HG03196 (cell line): Measurements from ENCODE around the gene SLIRP.
"Not testable (repeated sequence)": the region's sequence is repeated elsewhere in the genome, so short reads cannot be mapped to it uniquely, and the experiment has no call there.

Experiments
- ATAC-seq: cut with Tn5 transposase; IDR thresholded peaks from one replicate; pipeline ENCODE4 v1.9.1; 2021; ENCODE audit not compliant: unreplicated experiment

SLIRP gene

DNA sequence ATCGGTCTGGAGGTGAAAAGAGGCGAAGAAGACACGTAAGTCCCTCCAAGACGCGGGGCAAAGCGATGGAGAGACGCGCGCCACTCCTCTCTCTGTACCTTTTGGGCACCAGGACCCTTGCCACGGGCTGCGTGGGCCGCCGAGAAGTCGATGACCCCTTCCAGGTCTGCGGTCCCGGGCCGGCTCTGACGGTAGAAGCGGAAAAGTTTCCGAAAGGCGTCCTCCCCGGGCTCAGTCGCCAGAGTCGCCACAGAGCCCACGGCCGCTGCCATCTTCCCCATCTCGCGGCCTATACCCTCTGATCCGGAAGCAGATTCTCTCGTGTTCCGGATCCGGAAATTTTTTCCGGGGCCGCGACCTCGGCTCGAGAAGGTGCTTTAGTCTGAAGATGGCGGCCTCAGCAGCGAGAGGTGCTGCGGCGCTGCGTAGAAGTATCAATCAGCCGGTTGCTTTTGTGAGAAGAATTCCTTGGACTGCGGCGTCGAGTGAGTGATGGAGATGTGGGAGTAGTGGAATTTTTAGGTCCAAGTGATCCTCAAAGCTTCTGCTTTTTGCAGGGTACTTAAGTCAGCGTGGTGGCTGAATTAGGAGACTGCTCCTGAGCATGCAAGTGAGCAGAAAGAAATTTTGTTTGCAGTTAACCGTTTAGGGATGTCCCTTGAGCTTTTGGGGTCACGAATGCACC is at the start of gene SLIRP, which contains the start of gene ALKBH1:
Gene SLIRP (plus strand): TSS at position 380 of the 685 bp plus-strand sequence. CDS start 9 bp downstream, at position 389.
Gene ALKBH1 (minus strand): TSS at position 300 of the 685 bp plus-strand sequence. CDS start 19 bp downstream, at position 281.
- peak; percentile 95 for ATAC-seq

DNA sequence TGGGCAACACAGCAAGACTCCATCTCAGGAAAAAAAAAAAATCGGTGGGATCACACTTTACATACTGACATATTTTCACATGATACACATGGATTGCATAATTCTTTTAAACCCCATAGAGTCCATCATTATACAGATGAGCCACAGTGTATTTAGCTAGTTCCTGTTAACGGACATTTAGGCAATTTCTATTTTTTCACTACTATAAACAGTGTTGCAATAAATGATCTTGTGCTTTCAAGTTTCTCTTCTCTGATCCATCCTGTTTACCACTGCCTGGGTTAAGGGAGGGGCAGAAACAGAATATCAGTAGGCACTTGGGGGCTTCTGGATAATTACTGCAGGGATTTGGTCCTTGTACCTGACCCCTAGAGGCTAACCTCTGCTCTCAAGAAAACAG is 48.1 kb upstream of the SLIRP start:
- no peak for ATAC-seq

GRCh38 chr14:77660754-77661153 is 47.1 kb upstream of the SLIRP start:
- ATAC-seq, result no peak

GRCh38 chr14:77661562-77661961 is 46.3 kb upstream of the SLIRP start:
- not testable (repeated sequence) for ATAC-seq

DNA sequence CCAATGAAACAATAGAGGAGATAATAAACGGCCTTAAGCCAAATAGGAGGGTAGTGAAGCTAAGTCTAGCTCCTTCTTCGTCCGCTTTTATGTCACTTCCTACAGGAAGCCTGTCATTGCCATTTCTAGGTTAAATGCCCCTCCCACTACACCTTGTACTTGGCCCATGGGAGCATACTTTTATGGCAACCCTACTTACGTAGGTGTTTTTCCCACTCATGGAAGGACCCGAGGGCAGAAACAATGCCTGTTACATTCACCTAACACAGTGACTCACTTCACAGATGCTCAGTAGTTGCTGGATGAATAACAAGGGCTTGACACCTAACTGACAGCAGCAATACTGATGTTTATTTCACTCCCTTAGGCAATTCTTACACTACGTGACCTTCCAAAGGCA is 44.6 kb upstream of the SLIRP start:
- no peak for ATAC-seq

GRCh38 chr14:77667331-77667730 is 40.6 kb upstream of the SLIRP start:
- no peak for ATAC-seq

GRCh38 chr14:77673193-77673592 is 34.7 kb upstream of the SLIRP start:
- no peak for ATAC-seq

- no peak for ATAC-seq
These were observed 33.0 kb upstream of the SLIRP start for GRCh38 chr14:77674931-77675330.

DNA sequence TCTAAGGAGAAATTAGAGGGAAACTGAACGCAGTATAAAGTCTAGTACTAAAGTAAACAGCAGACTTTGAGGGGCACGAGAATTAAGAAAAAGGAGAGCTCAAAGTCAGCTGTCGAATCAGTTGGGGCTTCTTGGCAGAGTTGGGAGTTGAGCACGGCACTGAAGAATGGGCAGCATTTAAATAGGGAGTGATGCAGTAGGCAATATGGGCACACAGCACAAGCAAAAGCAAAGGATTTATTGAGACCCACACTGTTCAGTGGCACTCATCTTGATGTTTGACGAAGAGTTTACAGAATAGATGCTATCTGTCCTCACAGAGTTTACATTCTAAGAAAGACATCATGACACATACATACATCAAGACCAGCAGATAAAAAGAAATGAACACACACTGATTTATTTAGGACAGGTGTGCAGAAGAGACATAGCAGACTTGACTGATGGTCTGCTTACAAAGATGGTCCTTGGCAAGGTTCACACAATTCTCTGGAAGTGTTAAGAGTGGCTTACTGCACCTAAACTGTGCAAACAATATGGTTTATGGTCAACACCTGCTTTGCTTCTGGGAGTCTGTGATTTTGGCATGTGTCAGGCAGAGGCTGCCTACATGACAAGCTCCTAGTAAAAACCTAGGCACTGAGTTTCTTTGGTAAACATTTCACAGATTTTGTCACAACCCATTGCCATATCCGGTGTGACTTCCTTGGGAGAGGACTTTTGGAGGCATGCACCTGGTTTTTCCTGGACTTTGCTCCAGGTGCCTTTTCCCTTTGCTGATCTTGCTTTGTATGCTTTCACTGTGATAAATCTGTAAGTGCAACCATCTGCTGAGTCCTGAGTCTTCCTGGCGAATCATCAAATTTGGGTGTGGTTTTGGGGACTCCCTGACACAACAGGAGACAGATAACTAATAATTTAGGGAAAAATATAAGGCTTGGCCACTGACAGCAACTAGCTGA is 26.4 kb upstream of the SLIRP start:
- ATAC-seq, result no peak

DNA sequence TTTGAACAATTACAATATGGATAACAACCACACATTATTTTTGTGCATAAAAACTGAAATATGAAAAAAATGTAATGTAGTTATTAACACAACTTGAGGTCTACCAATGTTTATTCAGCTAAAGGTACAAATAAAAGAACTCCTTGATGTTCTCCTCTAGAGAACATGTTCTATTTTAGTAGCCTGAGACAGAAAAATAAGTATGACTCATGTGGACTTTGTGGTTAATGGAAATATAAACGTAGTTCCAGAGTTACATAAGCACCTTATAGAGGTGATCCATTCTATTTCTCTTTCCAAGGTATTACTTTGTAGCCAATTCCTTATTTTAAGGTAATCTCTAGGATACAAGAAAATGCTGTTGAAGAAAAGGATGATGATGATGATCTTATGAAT is 25.7 kb upstream of the SLIRP start:
- ATAC-seq, result no peak

DNA sequence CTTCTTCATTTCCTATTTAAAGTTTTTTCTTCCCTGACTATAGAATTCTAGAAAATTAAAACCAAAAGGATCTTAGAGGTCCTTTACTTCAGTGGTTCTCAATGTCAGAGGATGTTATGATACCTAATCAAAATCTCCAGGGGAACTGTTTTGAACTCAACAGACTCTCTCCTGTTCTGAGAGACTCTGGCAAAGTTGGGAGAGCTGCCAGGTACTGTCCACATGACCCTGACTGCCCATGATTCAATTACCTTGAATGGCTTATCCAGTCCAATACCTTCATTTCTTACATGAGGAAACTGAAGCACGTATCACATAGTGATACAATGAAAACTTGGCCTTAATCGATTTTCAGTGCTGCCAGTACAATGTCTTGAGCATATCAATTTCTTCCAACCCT is 16.6 kb upstream of the SLIRP start:
- ATAC-seq, result no peak

GRCh38 chr14:77707355-77707723 is 564 bp upstream of the SLIRP start:
- ATAC-seq, result peak; percentile 15

GRCh38 chr14:77708749-77709148 is 846 bp downstream of the SLIRP start:
- no peak for ATAC-seq

- no peak for ATAC-seq
These were observed 1.5 kb downstream of the SLIRP start for GRCh38 chr14:77709412-77709811.

DNA sequence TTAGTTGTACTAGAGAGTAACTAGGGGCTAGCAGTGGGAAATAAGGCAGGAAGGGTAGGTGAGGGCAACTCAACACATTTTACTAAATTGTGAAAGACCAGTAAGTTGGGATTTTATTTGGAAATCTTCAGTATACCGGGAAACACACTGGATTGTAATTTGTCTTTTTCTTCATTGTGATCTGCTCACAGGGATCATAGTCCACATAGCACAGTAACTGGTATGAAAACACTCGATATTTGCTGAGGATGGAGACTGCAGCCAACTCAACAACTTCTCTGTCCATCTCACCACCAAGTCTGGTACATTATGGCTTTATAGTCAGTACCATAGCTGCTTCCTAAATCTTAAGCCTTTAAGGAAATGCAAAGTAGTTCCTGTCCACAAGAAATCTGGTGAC is 2.5 kb downstream of the SLIRP start:
- no peak for ATAC-seq

DNA sequence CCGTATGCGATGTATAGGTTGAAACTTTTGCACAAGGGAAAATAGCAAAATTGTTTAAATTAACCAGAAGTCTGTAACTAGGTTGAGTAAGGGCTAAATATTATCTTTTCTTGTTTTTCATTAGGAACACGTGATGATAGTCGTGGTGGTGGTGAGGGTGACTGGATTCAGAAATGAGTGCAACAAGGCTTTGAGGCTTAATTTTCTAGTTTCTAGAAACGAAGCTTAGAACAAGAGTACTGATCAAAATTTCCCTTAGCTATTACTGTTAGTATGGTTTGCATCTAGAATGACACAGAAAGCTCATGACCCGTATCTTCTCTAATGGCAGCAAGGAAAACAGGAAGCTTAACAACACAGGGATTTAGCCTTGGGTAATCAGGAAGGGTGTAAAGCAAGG is 7.0 kb downstream of the SLIRP start:
- ATAC-seq, result no peak

- no peak for ATAC-seq
These were observed 9.9 kb downstream of the SLIRP start for GRCh38 chr14:77717608-77718305.

- no peak for ATAC-seq
These were observed 13.5 kb downstream of the SLIRP start for GRCh38 chr14:77721437-77721836.

DNA sequence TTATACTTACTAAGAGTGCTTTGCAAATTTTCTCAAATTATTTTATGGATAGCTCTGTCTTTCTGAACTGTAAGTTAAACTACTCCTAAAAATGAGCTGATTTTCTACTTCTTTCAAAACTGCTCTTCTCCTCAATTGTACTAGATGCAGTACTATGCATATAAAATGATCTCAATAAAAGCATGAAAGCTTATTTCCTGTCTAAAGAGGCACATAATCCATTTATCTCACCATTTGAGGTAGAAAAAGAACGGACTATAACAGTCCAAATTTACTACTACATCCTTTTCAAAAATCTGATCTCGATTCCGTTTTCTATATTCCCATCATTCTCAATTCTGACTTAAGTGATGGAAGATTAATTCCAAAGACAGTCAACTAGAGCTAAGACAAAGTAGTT is 14.4 kb downstream of the SLIRP start:
- ATAC-seq, result no peak

DNA sequence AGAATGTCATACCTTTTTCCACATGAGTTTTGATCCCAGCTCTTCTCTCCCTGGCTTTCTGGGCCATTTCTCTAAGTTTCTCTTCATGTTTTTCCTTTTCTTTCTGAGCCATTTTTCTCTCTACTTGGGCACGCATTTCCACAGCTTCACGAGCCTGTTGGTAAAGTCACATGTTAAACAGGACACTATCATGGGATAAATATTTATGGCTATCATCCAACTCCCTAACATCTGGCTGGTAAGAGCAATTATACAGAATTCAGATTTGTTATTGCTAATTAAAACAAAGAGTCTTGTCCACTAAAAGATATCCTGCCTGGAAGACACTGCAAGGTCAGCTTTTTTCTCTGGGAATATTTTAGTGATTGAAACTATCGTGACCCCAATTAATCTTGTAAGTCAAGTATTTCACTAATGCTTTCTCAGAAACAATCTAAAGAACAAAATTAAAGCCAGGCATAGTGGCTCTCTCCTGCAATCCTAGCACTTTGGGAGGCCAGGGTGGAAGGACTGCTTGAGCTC is 23.1 kb downstream of the SLIRP start:
- no peak for ATAC-seq

DNA sequence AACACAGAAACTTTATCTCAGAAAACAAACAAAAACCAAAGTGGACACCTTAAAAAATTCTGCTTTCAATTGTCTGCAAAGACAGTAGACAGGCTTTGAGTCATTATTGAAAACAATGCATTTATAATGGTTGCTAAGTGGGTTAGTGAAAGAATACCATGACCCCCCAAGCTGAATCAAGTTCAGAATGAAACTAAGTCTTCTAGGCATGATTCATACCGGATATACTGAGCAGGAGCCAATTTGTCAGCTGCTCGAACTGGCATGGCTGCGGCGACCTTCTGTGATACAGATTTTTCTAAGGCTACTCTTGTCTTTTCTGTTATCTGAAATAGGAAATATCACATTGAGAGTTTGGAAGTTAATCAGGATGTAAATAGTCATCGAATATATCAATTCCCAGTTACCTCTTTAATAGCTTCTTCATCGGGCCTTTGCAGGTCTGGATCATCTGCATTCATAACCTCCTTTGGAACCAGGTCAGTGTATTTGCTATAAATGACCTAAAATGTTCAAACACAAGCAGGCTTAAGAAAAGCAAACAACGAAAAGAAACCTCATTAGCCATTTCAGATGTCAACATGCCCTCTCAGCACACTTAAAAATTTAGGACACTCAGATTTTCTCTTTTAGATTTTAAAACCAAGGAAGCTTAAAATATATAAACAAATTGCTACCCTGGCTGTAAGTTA is 30.8 kb downstream of the SLIRP start:
- no peak for ATAC-seq
